HepG2 (cell line): ENCODE measurements around the gene SLC25A5. TPM values are rescaled to one million over a fixed set of nuclear protein-coding genes. Genes with fewer than 3 reads are reported as not detected.

ENCODE experiments used
- CREB1 ChIP-seq, 2 experiments: fragments of 450-650 bp in 1 of 2; IDR thresholded peaks; 2 replicates each; pipeline ENCODE4 v1.6.1; 2016 to 2017; ENCODE audit warnings: control low read depth in 1 of 2, mild to moderate bottlenecking in 1 of 2, missing compliant biosample characterization in 1 of 2, missing genetic modification characterization in 1 of 2
- CREBL2 ChIP-seq: sonication (generic); formaldehyde crosslinking; IDR thresholded peaks from 2 replicates; pipeline ENCODE4 v1.8.1; 2023; ENCODE audit warnings: missing genetic modification reagents, mild to moderate bottlenecking, borderline replicate concordance
- DR1 ChIP-seq: sonication (generic); formaldehyde crosslinking; IDR thresholded peaks from 2 replicates; pipeline ENCODE4 v1.8.0; 2021; ENCODE audit warnings: mild to moderate bottlenecking, missing genetic modification reagents, inconsistent platforms
- FOXO4 ChIP-seq: sonication (generic); formaldehyde crosslinking; conservative IDR thresholded peaks from 2 replicates; pipeline ENCODE4 v1.8.1; 2023; ENCODE audit warnings: missing genetic modification reagents
- HOXA5 ChIP-seq: sonication (generic); formaldehyde crosslinking; IDR thresholded peaks from 2 replicates; pipeline ENCODE4 v1.4.0; 2020; ENCODE audit warnings: missing genetic modification reagents
- KDM5A ChIP-seq: fragments of 200-600 bp; sonication (generic); IDR thresholded peaks from 2 replicates; pipeline ENCODE4 v1.7.0; 2018; ENCODE audit warnings: antibody characterized with exemption, mild to moderate bottlenecking, low read length, borderline replicate concordance
- LCORL ChIP-seq, 2 experiments: fragments of 450-650 bp in 1 of 2; sonication (generic) in 1 of 2; formaldehyde crosslinking in 1 of 2; IDR thresholded peaks; 2 replicates each; pipeline versions ENCODE4 v1.5.0 to v1.6.1; 2017 to 2020; ENCODE audit warnings: antibody characterized with exemption in 1 of 2, missing genetic modification reagents in 1 of 2
- MLX ChIP-seq: IDR thresholded peaks from 2 replicates; pipeline ENCODE4 v1.6.1; 2016
- POLR2A ChIP-seq, 2 experiments: IDR thresholded peaks; 2 replicates each; pipeline ENCODE4 v1.6.1; 2011; ENCODE audit warnings: low read depth in 2 of 2, low read length in 2 of 2, mild to moderate bottlenecking in 1 of 2, moderate library complexity in 1 of 2; ENCODE audit not compliant: insufficient read depth in 1 of 2
- RAD21 ChIP-seq: fragments of 450-650 bp; formaldehyde crosslinking; IDR thresholded peaks from 2 replicates; pipeline ENCODE4 v1.5.0; 2020; ENCODE audit warnings: mild to moderate bottlenecking
- THAP7 ChIP-seq: sonication (generic); formaldehyde crosslinking; IDR thresholded peaks from 2 replicates; pipeline ENCODE4 v1.8.1; 2023; ENCODE audit warnings: mild to moderate bottlenecking, missing genetic modification reagents
- ZNF253 ChIP-seq: sonication (generic); formaldehyde crosslinking; IDR thresholded peaks from 2 replicates; pipeline ENCODE4 v1.8.0; 2022; ENCODE audit warnings: mild to moderate bottlenecking, missing genetic modification reagents, borderline replicate concordance
- ZNF263 ChIP-seq: sonication (generic); formaldehyde crosslinking; IDR thresholded peaks from 2 replicates; pipeline ENCODE4 v1.4.0; 2020; ENCODE audit warnings: missing genetic modification reagents
- ZNF3 ChIP-seq: IDR thresholded peaks from 2 replicates; pipeline ENCODE4 v1.7.0; 2017; ENCODE audit warnings: inconsistent platforms
- ZNF672 ChIP-seq: sonication (generic); formaldehyde crosslinking; IDR thresholded peaks from 2 replicates; pipeline ENCODE4 v1.8.1; 2022; ENCODE audit warnings: missing genetic modification reagents
- ZNF687 ChIP-seq: sonication (generic); formaldehyde crosslinking; IDR thresholded peaks from 2 replicates; pipeline ENCODE4 v1.5.1; 2020; ENCODE audit warnings: mild to moderate bottlenecking, missing genetic modification reagents, moderate library complexity
- ZNF691 ChIP-seq: sonication (generic); formaldehyde crosslinking; IDR thresholded peaks from 2 replicates; pipeline ENCODE4 v1.4.0; 2020; ENCODE audit warnings: missing genetic modification reagents, low read depth, mild to moderate bottlenecking, borderline replicate concordance
- ZNF781 ChIP-seq: sonication (generic); formaldehyde crosslinking; IDR thresholded peaks from 2 replicates; pipeline ENCODE4 v1.5.1; 2020; ENCODE audit warnings: borderline replicate concordance, mild to moderate bottlenecking, missing genetic modification reagents; ENCODE audit errors: not compliant biosample characterization
- ZNF800 ChIP-seq: sonication (generic); formaldehyde crosslinking; IDR thresholded peaks from 2 replicates; pipeline ENCODE4 v1.4.0; 2020; ENCODE audit warnings: missing genetic modification reagents
- polyA plus RNA-seq, 8 experiments: library from polyadenylated mRNA; depleted of rRNA in 3 of 8; stranded (reverse) in 7 of 8; unstranded in 1 of 8; fragments of >200 nt; fragmentation: Illumina TruSeq in 4 of 8; extraction: Trizol in 4 of 8; gene quantifications; 2 replicates each; pipeline versions ENCODE4 v1.2.1 to v1.2.3, GENCODE V29; 2011 to 2016; ENCODE audit warnings: low read depth in 4 of 8, missing spikeins in 1 of 8, mixed read lengths in 1 of 8; ENCODE audit not compliant: insufficient read depth in 1 of 8
- total RNA-seq, 5 experiments: library from RNA; depleted of rRNA; stranded (reverse); fragments of >200 nt; fragmentation: Illumina TruSeq; extraction: Trizol; gene quantifications; 2 replicates each; pipeline ENCODE4 v1.2.3, GENCODE V29; 2016; ENCODE audit warnings: low read depth in 1 of 5

The SLC25A5 gene
- total and polyA plus RNA-seq, 2 of the 13 experiments (the other 11 are each of a cell fraction or from before 2014, with no cell fraction given): 300 to 402 TPM

GRCh38 chrX:119467842-119468550, at the start of gene SLC25A5 (continued):
- no peak; the same call in 1 of the 2 replicates for TF ChIP-seq ZNF691 (CRISPR knock-in tag)
- no peak for TF ChIP-seq RAD21 (CRISPR knock-in tag)
- TF ChIP-seq CREB1 (IDR thresholded peaks at IDR 0.05): no peak
- no peak for TF ChIP-seq CREB1 (CRISPR knock-in tag; IDR thresholded peaks at IDR 0.05)
- TF ChIP-seq MLX: no peak
- peak; percentile 87 to 91 for TF ChIP-seq POLR2A (IDR thresholded peaks at IDR 0.05; ENCODE audit: insufficient read depth in 1 of 2, low read depth in 2 of 2, low read length in 2 of 2)
- TF ChIP-seq ZNF781: no peak
- TF ChIP-seq CREBL2 (CRISPR knock-in tag): no peak
- no peak for TF ChIP-seq HOXA5
- no peak for TF ChIP-seq LCORL (IDR thresholded peaks at IDR 0.05)
- TF ChIP-seq LCORL (CRISPR knock-in tag; IDR thresholded peaks at IDR 0.05): no peak
- no peak for TF ChIP-seq ZNF3 (CRISPR knock-in tag)
- no peak for TF ChIP-seq THAP7 (CRISPR knock-in tag)
- no peak for TF ChIP-seq FOXO4 (CRISPR knock-in tag)
- TF ChIP-seq ZNF253 (CRISPR knock-in tag): no peak
- TF ChIP-seq ZNF687 (CRISPR knock-in tag): peak; percentile 79
- TF ChIP-seq DR1 (CRISPR knock-in tag): peak; percentile 91
- no peak for TF ChIP-seq ZNF263 (CRISPR knock-in tag)
- no peak for TF ChIP-seq ZNF800
- TF ChIP-seq ZNF672 (CRISPR knock-in tag): no peak
- no peak for TF ChIP-seq KDM5A
